Measurements from ENCODE around the gene TRIM75.
"Not testable (repeated sequence)": the region's sequence is repeated elsewhere in the genome, so short reads cannot be mapped to it uniquely, and the experiment has no call there.

DNA sequence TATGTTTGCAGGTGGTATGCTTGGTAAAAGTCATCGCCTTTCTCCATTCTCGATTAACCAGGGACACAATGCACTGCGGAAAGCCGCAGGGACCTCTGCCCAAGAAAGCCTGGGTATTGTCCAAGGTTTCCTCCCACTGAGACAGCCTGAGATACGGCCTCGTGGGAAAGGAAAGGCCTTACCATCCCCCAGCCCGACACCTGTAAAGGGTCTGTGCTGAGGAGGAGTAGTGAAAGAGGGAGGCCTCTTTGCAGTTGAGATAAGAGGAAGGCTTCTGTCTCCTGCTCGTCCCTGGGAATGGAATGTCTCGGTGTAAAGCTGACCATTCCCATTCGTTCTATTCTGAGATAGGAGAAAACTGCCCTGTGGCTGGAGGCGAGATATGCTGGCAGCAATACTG, 19.7 kb downstream of the TRIM75 start:
- TF ChIP-seq CTCF, POLR2A (IDR thresholded peaks at IDR 0.05): not testable (repeated sequence)

All from body of pancreas (tissue), 4 donors.